HepG2 (cell line): ENCODE measurements around the gene ELP5. TPM values are rescaled to one million over a fixed set of nuclear protein-coding genes. Genes with fewer than 3 reads are reported as not detected.

Experiments used
- AGO2 ChIP-seq: fragments of 200-400 bp; formaldehyde crosslinking; optimal IDR thresholded peaks from 2 replicates; pipeline ENCODE3; 2017; ENCODE audit warnings: mild to moderate bottlenecking, low read depth, low read length, moderate library complexity
- EEA1 ChIP-seq: sonication (generic); formaldehyde crosslinking; IDR thresholded peaks from 2 replicates; pipeline ENCODE4 v1.5.1; 2020; ENCODE audit warnings: mild to moderate bottlenecking, missing genetic modification reagents, borderline replicate concordance
- HNRNPLL ChIP-seq: fragments of 200-400 bp; formaldehyde crosslinking; IDR thresholded peaks from 2 replicates; pipeline ENCODE4 v1.6.1; 2017; ENCODE audit warnings: mild to moderate bottlenecking, low read depth, low read length; ENCODE audit not compliant: poor library complexity, severe bottlenecking
- KLF6 ChIP-seq: IDR thresholded peaks from 2 replicates; pipeline ENCODE4 v1.8.0; 2016; ENCODE audit warnings: missing biosample characterization, missing genetic modification reagents
- LCORL ChIP-seq, 2 experiments: fragments of 450-650 bp in 1 of 2; sonication (generic) in 1 of 2; formaldehyde crosslinking in 1 of 2; IDR thresholded peaks; 2 replicates each; pipeline versions ENCODE4 v1.5.0 to v1.6.1; 2017 to 2020; ENCODE audit warnings: antibody characterized with exemption in 1 of 2, missing genetic modification reagents in 1 of 2
- POLR2AphosphoS5 ChIP-seq: IDR thresholded peaks from 2 replicates; pipeline ENCODE4 v1.6.1; 2012; ENCODE audit warnings: low read depth, low read length
- PTBP1 ChIP-seq: fragments of 200-400 bp; formaldehyde crosslinking; IDR thresholded peaks from 2 replicates; pipeline ENCODE4 v1.6.1; 2018; ENCODE audit warnings: low read length, low read depth; ENCODE audit not compliant: poor library complexity, severe bottlenecking
- SRF ChIP-seq: IDR thresholded peaks from 2 replicates; pipeline ENCODE4 v1.6.1; 2011; ENCODE audit warnings: mild to moderate bottlenecking, low read depth, low read length, moderate library complexity
- SRSF1 ChIP-seq: fragments of 200-400 bp; formaldehyde crosslinking; optimal IDR thresholded peaks from 2 replicates; pipeline ENCODE3; 2017; ENCODE audit warnings: mild to moderate bottlenecking, low read depth, low read length, moderate library complexity
- SRY ChIP-seq: sonication (generic); formaldehyde crosslinking; IDR thresholded peaks from 2 replicates; pipeline ENCODE4 v1.8.0; 2022; ENCODE audit warnings: mild to moderate bottlenecking, missing genetic modification reagents
- YY1 ChIP-seq: IDR thresholded peaks from 2 replicates; pipeline ENCODE4 v1.6.1; 2011; ENCODE audit warnings: low read length, low read depth, moderate library complexity, mild to moderate bottlenecking; ENCODE audit not compliant: insufficient read depth, insufficient replicate concordance
- ZBTB37 ChIP-seq: sonication (generic); formaldehyde crosslinking; IDR thresholded peaks from 2 replicates; pipeline ENCODE4 v1.4.0; 2020; ENCODE audit warnings: mild to moderate bottlenecking, missing genetic modification reagents
- ZKSCAN5 ChIP-seq: sonication (generic); formaldehyde crosslinking; IDR thresholded peaks from 2 replicates; pipeline ENCODE4 v1.5.1; 2020; ENCODE audit warnings: mild to moderate bottlenecking, missing genetic modification reagents
- ZNF382 ChIP-seq: sonication (generic); formaldehyde crosslinking; IDR thresholded peaks from 2 replicates; pipeline ENCODE4 v1.5.0; 2020; ENCODE audit warnings: missing genetic modification reagents, mild to moderate bottlenecking, borderline replicate concordance
- ZNF547 ChIP-seq: sonication (generic); formaldehyde crosslinking; IDR thresholded peaks from 2 replicates; pipeline ENCODE4 v1.5.1; 2020; ENCODE audit warnings: mild to moderate bottlenecking, missing genetic modification reagents
- ZNF619 ChIP-seq: sonication (generic); formaldehyde crosslinking; IDR thresholded peaks from 2 replicates; pipeline ENCODE4 v1.4.0; 2020; ENCODE audit warnings: mild to moderate bottlenecking, missing genetic modification reagents
- ZNF674 ChIP-seq: sonication (generic); formaldehyde crosslinking; IDR thresholded peaks from 2 replicates; pipeline ENCODE4 v1.5.0; 2020; ENCODE audit warnings: low read depth, mild to moderate bottlenecking, missing genetic modification reagents
- ZNF724P ChIP-seq: sonication (generic); formaldehyde crosslinking; IDR thresholded peaks from 2 replicates; pipeline ENCODE4 v1.8.0; 2022; ENCODE audit warnings: missing genetic modification reagents, borderline replicate concordance
- ZNF746 ChIP-seq: sonication (generic); formaldehyde crosslinking; IDR thresholded peaks from 2 replicates; pipeline ENCODE4 v1.8.0; 2022; ENCODE audit warnings: mild to moderate bottlenecking, missing genetic modification reagents
- ZNF792 ChIP-seq: IDR thresholded peaks from 2 replicates; pipeline ENCODE4 v1.6.1; 2016
- ZSCAN20 ChIP-seq: sonication (generic); formaldehyde crosslinking; IDR thresholded peaks from 2 replicates; pipeline ENCODE4 v1.4.0; 2020; ENCODE audit warnings: missing genetic modification reagents, mild to moderate bottlenecking, borderline replicate concordance
- polyA plus RNA-seq, 8 experiments: library from polyadenylated mRNA; depleted of rRNA in 3 of 8; stranded (reverse) in 7 of 8; unstranded in 1 of 8; fragments of >200 nt; fragmentation: Illumina TruSeq in 4 of 8; extraction: Trizol in 4 of 8; gene quantifications; 2 replicates each; pipeline versions ENCODE4 v1.2.1 to v1.2.3, GENCODE V29; 2011 to 2016; ENCODE audit warnings: low read depth in 4 of 8, missing spikeins in 1 of 8, mixed read lengths in 1 of 8; ENCODE audit not compliant: insufficient read depth in 1 of 8
- total RNA-seq, 5 experiments: library from RNA; depleted of rRNA; stranded (reverse); fragments of >200 nt; fragmentation: Illumina TruSeq; extraction: Trizol; gene quantifications; 2 replicates each; pipeline ENCODE4 v1.2.3, GENCODE V29; 2016; ENCODE audit warnings: low read depth in 1 of 5
- TF ChIP-seq, protein P1 (sequence below): sonication (generic); formaldehyde crosslinking; IDR thresholded peaks from 2 replicates; pipeline ENCODE4 v1.8.1; 2023; ENCODE audit warnings: mild to moderate bottlenecking, missing genetic modification reagents
- TF ChIP-seq, protein P2 (sequence below): sonication (generic); formaldehyde crosslinking; conservative IDR thresholded peaks from 2 replicates; pipeline ENCODE4 v1.8.0; 2022; ENCODE audit warnings: mild to moderate bottlenecking, moderate library complexity, missing genetic modification reagents
- TF ChIP-seq, protein P3 (sequence below): sonication (generic); formaldehyde crosslinking; IDR thresholded peaks from 2 replicates; pipeline ENCODE4 v1.9.0; 2022; ENCODE audit warnings: missing genetic modification reagents, mild to moderate bottlenecking, borderline replicate concordance

The ELP5 gene
- total and polyA plus RNA-seq, 2 of the 13 experiments (the other 11 are each of a cell fraction or from before 2014, with no cell fraction given), result 67.6 to 69.8 TPM

DNA sequence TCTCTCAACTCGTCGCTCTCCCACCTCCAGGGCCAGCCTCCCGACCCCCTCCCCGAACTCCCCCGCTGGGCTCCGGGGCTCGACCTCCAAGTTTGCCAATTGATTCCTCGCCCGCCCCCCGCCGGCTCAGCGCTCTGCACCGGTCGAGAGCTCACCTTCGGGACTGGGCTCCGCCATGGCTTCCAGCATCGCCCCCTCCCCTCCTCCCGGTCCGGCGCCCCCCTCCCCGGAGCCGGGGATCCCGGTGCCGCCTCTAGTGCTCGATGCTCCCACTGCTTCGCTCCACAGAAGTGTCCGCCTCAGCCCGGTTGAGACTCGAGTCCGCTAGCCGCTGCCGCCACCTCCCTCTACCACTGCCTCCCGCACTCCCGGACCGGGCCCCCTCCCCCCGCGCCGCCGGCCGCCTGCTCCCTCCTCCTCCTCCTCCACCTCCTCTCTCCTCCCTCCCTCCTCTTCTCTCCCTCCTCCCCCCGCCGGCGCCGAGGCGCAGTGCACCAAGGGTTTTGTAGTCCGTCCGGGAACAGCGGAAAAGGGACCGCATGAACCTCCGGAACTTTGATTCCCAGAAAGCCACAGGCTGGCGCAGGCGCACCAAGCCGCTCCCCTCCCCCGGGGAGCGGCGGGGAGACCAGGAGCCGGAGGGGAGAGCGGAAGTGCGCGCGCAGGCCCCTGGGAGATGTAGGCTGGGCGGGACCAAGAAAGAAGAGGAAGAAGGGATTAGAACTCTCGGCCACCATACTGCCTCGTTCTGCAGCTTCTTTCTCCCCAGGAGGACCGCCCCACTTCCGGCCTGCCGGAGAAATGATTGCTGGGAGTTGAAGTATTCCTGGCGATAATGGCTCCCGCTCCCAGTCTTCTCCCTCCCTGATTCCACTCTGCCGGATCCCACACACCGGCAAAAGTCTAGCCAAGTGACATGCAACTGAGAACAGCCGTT is 12.7 kb upstream of the ELP5 start, which contains the start of gene PHF23 (continued):
- TF ChIP-seq YY1, result peak; percentile 90
- no peak for TF ChIP-seq LCORL (IDR thresholded peaks at IDR 0.05)
- TF ChIP-seq LCORL (CRISPR knock-in tag; IDR thresholded peaks at IDR 0.05), result peak; percentile 66; the same call in 1 of the 2 replicates
- TF ChIP-seq ZNF724P (CRISPR knock-in tag), result no peak
- no peak for TF ChIP-seq SRF
- TF ChIP-seq ZNF792 (CRISPR knock-in tag), result no peak
- TF ChIP-seq HNRNPLL, result peak; percentile 97
- TF ChIP-seq SRSF1, result peak; percentile 58
- TF ChIP-seq ZNF382 (CRISPR knock-in tag), result no peak
- peak; percentile 69 for TF ChIP-seq POLR2AphosphoS5
- TF ChIP-seq, protein P1, sequence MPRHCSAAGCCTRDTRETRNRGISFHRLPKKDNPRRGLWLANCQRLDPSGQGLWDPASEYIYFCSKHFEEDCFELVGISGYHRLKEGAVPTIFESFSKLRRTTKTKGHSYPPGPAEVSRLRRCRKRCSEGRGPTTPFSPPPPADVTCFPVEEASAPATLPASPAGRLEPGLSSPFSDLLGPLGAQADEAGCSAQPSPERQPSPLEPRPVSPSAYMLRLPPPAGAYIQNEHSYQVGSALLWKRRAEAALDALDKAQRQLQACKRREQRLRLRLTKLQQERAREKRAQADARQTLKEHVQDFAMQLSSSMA (CRISPR knock-in tag), result peak; percentile 40; the same call in 1 of the 2 replicates
- TF ChIP-seq ZNF547 (CRISPR knock-in tag), result peak; percentile 74
- TF ChIP-seq ZBTB37 (CRISPR knock-in tag), result no peak
- TF ChIP-seq, protein P2, sequence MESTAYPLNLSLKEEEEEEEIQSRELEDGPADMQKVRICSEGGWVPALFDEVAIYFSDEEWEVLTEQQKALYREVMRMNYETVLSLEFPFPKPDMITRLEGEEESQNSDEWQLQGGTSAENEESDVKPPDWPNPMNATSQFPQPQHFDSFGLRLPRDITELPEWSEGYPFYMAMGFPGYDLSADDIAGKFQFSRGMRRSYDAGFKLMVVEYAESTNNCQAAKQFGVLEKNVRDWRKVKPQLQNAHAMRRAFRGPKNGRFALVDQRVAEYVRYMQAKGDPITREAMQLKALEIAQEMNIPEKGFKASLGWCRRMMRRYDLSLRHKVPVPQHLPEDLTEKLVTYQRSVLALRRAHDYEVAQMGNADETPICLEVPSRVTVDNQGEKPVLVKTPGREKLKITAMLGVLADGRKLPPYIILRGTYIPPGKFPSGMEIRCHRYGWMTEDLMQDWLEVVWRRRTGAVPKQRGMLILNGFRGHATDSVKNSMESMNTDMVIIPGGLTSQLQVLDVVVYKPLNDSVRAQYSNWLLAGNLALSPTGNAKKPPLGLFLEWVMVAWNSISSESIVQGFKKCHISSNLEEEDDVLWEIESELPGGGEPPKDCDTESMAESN (CRISPR knock-in tag), result peak; percentile 53
- peak; percentile 90 for TF ChIP-seq AGO2
- TF ChIP-seq KLF6 (CRISPR knock-in tag), result no peak
- peak; percentile 94 for TF ChIP-seq ZNF746 (CRISPR knock-in tag)
- no peak for TF ChIP-seq ZKSCAN5
- no peak for TF ChIP-seq SRY (CRISPR knock-in tag)
- TF ChIP-seq ZSCAN20 (CRISPR knock-in tag), result no peak
- no peak for TF ChIP-seq ZNF674 (CRISPR knock-in tag)
- TF ChIP-seq ZNF619 (CRISPR knock-in tag), result 0 out of 2 replicates have a peak, but pooled peaks have one; percentile 7
- TF ChIP-seq, protein P3, sequence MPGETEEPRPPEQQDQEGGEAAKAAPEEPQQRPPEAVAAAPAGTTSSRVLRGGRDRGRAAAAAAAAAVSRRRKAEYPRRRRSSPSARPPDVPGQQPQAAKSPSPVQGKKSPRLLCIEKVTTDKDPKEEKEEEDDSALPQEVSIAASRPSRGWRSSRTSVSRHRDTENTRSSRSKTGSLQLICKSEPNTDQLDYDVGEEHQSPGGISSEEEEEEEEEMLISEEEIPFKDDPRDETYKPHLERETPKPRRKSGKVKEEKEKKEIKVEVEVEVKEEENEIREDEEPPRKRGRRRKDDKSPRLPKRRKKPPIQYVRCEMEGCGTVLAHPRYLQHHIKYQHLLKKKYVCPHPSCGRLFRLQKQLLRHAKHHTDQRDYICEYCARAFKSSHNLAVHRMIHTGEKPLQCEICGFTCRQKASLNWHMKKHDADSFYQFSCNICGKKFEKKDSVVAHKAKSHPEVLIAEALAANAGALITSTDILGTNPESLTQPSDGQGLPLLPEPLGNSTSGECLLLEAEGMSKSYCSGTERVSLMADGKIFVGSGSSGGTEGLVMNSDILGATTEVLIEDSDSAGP (CRISPR knock-in tag), result peak; percentile 76; the same call in 1 of the 2 replicates
- peak; percentile 84 for TF ChIP-seq PTBP1
- 0 out of 2 replicates have a peak, but pooled peaks have one; percentile 41 for TF ChIP-seq EEA1
